ENCODE measurements around the gene NKTR. TPM values are rescaled to one million over a fixed set of nuclear protein-coding genes. Genes with fewer than 3 reads are reported as not detected.

NKTR gene
- total RNA-seq, 1 donor from 2014 or later = 70.3 TPM

DNA sequence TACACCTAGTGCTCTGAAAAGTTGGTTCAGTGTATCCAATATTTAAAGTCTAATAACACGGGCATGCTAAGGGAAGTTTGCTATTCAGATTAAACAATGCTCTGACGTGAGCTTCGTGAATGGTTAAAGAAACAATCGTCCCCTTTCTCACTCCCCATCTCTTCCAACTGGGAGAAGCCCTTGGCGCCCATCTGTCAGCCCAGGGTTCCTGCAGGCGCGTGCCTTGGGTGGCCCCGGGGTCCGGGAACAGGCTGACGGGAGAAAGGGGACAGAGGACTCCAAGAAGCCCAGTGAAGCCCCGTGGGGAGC is 19.1 kb upstream of the NKTR start:
- no peak for DNase-seq (ENCODE audit: low read depth)
- H3K4me3 ChIP-seq (ENCODE audit: insufficient read depth, low read depth, low read length) = peak overlapping the region; percentile 80
- H3K27ac Mint-ChIP-seq (ENCODE audit: unreplicated experiment) = peak overlapping the region; percentile 55
- FAIRE-seq = no peak
- no peaks in the 10 kb centered on the region for H3K27me3 ChIP-seq (ENCODE audit: insufficient read depth, low read length)
- peak overlapping the region; percentile 95 for H2AFZ ChIP-seq (ENCODE audit: low read depth, low read length)
- peaks cover 2% of the 10 kb centered on the region for H3K36me3 Mint-ChIP-seq (ENCODE audit: low read depth, unreplicated experiment)
- H3K4me1 ChIP-seq (ENCODE audit: insufficient read depth, low read length) = peaks cover 6% of the 10 kb centered on the region
- no peaks in the 10 kb centered on the region for H3K9me3 Mint-ChIP-seq (ENCODE audit: unreplicated experiment)
- H3K36me3 ChIP-seq (ENCODE audit: insufficient read depth, low read length) = peaks cover 3% of the 10 kb centered on the region
- H3K79me2 ChIP-seq (ENCODE audit: insufficient read depth, low read length) = peaks cover 54% of the 10 kb centered on the region
- no peaks in the 10 kb centered on the region for H3K9me3 ChIP-seq (ENCODE audit: insufficient read depth, low read depth, low read length)
- no peaks in the 10 kb centered on the region for H3K27me3 Mint-ChIP-seq (ENCODE audit: low read depth, unreplicated experiment)
- peak overlapping the region; percentile 78 for H3K27ac ChIP-seq (ENCODE audit: low read depth, low read length)
- peak overlapping the region; percentile 97 for H3K4me2 ChIP-seq (ENCODE audit: low read length)
- H3K4me1 Mint-ChIP-seq (ENCODE audit: low read depth, unreplicated experiment) = peaks cover 4% of the 10 kb centered on the region
- peaks cover 18% of the 10 kb centered on the region for H4K20me1 ChIP-seq (ENCODE audit: insufficient read depth, low read length)
- TF ChIP-seq, protein P1, sequence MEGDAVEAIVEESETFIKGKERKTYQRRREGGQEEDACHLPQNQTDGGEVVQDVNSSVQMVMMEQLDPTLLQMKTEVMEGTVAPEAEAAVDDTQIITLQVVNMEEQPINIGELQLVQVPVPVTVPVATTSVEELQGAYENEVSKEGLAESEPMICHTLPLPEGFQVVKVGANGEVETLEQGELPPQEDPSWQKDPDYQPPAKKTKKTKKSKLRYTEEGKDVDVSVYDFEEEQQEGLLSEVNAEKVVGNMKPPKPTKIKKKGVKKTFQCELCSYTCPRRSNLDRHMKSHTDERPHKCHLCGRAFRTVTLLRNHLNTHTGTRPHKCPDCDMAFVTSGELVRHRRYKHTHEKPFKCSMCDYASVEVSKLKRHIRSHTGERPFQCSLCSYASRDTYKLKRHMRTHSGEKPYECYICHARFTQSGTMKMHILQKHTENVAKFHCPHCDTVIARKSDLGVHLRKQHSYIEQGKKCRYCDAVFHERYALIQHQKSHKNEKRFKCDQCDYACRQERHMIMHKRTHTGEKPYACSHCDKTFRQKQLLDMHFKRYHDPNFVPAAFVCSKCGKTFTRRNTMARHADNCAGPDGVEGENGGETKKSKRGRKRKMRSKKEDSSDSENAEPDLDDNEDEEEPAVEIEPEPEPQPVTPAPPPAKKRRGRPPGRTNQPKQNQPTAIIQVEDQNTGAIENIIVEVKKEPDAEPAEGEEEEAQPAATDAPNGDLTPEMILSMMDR (IDR thresholded peaks at IDR 0.05; ENCODE audit: insufficient read depth, low read depth, low read length) = no peak
- no peak for TF ChIP-seq EZH2 (IDR thresholded peaks at IDR 0.05; ENCODE audit: insufficient read depth, low read length)
- H3K9ac ChIP-seq (ENCODE audit: low read length) = peak overlapping the region; percentile 89
- peak overlapping the region; percentile 88 for H3K4me3 Mint-ChIP-seq (ENCODE audit: unreplicated experiment)

DNA sequence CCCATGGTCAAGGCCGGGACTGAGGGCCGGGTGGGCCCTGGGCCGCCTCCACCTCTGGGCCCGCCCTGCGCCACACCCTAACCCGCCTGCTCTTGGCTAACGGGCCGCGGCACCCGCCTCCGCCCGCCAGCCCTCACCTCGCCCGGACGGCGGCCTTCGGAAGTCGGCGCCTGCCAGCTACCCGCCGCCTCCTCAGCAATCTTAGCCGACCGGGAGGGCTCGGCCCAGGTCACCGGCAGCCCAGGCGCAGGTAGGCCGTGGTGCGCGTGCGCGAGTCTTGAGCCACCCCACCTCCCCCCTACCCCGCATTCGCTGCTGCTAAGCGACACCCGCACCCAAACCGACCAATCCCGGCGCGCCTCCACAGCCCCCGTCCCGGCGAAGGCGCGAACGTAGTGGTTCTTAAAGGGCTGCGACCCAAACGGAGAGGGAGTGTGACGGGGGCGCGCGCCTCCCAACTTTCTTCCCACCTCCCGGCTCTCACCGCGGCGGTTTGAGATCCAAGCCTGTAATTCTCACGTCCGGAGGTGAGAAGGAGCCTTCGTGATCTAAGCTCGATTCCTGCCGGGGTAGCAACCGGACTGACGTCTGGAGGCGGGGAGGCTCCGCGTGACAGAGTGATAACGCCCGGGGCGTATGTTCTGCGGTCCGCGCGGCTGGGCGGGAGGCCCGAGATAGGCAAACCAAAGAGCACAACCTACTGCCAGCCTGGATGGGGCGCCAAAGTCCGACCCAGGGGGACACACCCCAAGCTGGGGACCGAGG is 18.6 kb upstream of the NKTR start, which contains the start of gene SEC22C:
Gene SEC22C, minus strand, starts transcription at position 259 of the 765 bp plus-strand sequence. CDS start 12,921 bp downstream, outside the sequence.
- Histone ChIP-seq H3K9ac (ENCODE audit: low read length) (peak within 1 kb of the TSS; percentile 89), H4K20me1 (ENCODE audit: insufficient read depth, low read length) (peaks cover 18% of the 10 kb centered on the region), H3K27me3 (ENCODE audit: insufficient read depth, low read length) (no peaks in the 10 kb centered on the region), H3K9me3 (ENCODE audit: insufficient read depth, low read depth, low read length) (no peaks in the 10 kb centered on the region), H3K4me2 (ENCODE audit: low read length) (peak within 1 kb of the TSS; percentile 97), H3K4me1 (ENCODE audit: insufficient read depth, low read length) (peaks cover 6% of the 10 kb centered on the region), H3K36me3 (ENCODE audit: insufficient read depth, low read length) (peaks cover 3% of the 10 kb centered on the region), H2AFZ (ENCODE audit: low read depth, low read length) (peak within 1 kb of the TSS; percentile 95), H3K79me2 (ENCODE audit: insufficient read depth, low read length) (peaks cover 48% of the 10 kb centered on the region), H3K4me3 (ENCODE audit: insufficient read depth, low read depth, low read length) (peak within 1 kb of the TSS; percentile 80), H3K27ac (ENCODE audit: low read depth, low read length) (peak within 1 kb of the TSS; percentile 78)
- peak within 1 kb of the TSS; percentile 55 for H3K27ac Mint-ChIP-seq (ENCODE audit: unreplicated experiment)
- DNase-seq (ENCODE audit: low read depth) (peak; percentile 79), FAIRE-seq (no peak)
- peaks cover 2% of the 10 kb centered on the region for H3K36me3 Mint-ChIP-seq (ENCODE audit: low read depth, unreplicated experiment)
- TF ChIP-seq EZH2 (IDR thresholded peaks at IDR 0.05; ENCODE audit: insufficient read depth, low read length) = no peak
- TF ChIP-seq, protein P1 (IDR thresholded peaks at IDR 0.05; ENCODE audit: insufficient read depth, low read depth, low read length) = no peak
- no peaks in the 10 kb centered on the region for H3K27me3 Mint-ChIP-seq (ENCODE audit: low read depth, unreplicated experiment)
- H3K4me3 Mint-ChIP-seq (ENCODE audit: unreplicated experiment) = peak within 1 kb of the TSS; percentile 88
- peaks cover 4% of the 10 kb centered on the region for H3K4me1 Mint-ChIP-seq (ENCODE audit: low read depth, unreplicated experiment)
- H3K9me3 Mint-ChIP-seq (ENCODE audit: unreplicated experiment) = no peaks in the 10 kb centered on the region
